Ecto neural progenitor cell (in vitro differentiated cells): ENCODE results near the gene SMG9.
A peak's percentile ranks its signal among the peaks of the same experiment; 100 is the strongest.

Experiments
- DNase-seq: peaks from one replicate; pipeline ENCODE4 v3.0.0-alpha.2; 2018; ENCODE audit warnings: low spot score

Gene SMG9

DNA sequence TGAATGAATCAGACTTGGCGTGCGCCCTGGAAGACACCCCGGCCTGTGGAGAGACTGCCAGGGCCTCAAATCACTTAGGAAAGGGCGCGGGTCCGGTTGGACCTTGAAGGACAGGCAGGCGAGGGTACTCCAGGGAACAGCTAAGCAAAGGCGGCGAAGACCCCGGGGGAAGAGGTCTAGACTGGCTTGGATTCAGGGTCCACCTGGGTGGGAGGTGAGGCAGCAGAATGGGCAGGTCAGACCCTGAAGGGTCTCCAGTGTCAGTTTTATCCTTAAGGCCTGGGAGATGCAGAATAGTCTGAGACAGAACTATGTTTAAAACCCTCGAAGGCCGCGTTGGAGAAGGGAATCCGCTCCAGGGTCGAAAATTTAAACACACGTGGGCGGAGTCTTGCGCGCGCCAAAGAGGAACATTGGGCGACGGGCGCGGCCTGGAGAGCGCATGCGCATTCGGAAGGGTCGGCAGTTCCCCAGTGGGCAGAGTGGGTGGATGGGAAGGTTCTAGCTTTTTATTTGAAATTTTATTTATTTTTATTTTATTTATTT is 567 bp upstream of the SMG9 start:
- DNase-seq: peak; percentile 81

- DNase-seq: no peak
These were observed 584 bp downstream of the SMG9 start for GRCh38 chr19:43754253-43754502.

GRCh38 chr19:43752287-43752875 is 2.4 kb downstream of the SMG9 start:
- no peak for DNase-seq

- DNase-seq: no peak
These were observed 3.1 kb downstream of the SMG9 start for GRCh38 chr19:43751466-43752220.

DNA sequence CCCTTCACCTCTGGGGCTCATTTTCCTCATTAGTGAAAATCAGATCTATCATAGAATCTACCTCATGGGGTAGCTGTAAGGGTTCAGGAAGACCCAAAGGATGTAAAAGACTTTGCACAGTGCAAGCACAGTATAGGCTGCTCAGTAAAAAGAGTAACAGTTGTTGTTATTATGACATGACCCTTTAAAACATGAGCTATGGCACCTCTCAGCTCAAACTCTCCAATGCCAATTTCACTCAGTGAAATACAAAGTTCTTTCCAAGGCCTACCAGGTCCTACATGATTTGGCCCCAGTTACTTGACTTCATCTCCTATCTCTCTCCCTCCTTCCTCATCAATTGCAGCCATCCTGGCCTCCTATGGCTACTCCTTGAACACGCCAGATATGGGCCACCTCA is 4.9 kb downstream of the SMG9 start:
- DNase-seq: no peak

DNA sequence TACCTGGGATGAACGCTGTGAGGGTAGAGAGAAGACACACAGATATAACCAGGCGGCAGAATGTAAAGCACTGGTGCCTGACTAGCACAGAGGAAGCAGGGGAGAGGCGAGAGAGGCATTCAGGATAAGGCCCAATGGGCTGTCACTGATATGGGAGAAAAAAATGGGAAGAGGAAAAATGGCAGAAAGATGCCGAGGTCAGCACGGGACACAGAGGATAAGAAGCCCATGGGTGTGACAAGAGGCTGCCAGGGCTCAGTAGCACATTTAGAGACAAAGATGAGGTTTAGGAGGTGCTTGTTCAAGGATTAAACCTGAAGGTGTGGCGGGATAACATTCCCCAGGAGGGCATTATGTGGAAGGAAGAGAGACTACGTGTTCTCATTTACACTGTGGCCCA is 5.6 kb downstream of the SMG9 start:
- no peak for DNase-seq

GRCh38 chr19:43748685-43749084 is 6.1 kb downstream of the SMG9 start:
- DNase-seq: no peak

- no peak for DNase-seq
These were observed 6.6 kb downstream of the SMG9 start for GRCh38 chr19:43748205-43748594.

- DNase-seq: no peak
These were observed 7.1 kb downstream of the SMG9 start for GRCh38 chr19:43747557-43748204.

GRCh38 chr19:43743059-43743458 is 11.7 kb downstream of the SMG9 start:
- DNase-seq: no peak

DNA sequence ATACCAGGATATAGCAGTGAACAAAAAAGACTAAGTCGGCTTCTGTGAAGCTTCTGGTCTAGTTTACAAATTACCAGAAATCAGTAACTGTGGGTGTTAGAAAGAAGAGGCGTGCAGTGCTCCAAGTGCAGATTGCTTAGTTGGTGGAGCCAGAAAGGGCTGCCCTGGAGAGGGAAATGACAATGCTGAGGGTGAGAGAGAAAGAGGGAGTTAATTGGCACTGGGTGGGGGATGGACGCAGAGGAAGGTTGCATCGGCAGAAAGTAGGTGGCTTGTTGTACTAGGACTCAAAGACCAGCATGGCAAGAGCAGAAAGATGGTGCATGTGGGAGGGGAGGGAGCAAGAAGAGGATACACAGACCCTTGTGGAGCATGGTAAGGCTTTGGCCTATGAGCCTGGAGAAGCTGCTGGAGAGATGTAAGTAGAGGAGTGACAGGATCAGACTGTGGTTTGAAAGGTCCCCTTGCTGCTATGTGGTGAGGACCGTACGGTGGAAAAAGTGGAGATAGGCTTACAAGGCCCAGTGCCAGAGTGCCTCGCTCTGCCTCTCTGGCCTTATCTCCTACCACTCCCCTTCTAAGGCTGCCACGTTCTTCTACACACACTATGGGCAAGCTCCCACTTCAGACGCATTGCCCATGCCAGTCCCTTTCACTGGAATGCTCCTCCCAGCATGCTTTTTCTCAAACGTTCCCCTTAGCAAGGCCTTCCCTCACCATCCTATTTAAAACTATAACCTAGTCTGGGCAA is 13.5 kb downstream of the SMG9 start:
- no peak for DNase-seq

GRCh38 chr19:43739439-43740235 is 15.1 kb downstream of the SMG9 start:
- no peak for DNase-seq

DNA sequence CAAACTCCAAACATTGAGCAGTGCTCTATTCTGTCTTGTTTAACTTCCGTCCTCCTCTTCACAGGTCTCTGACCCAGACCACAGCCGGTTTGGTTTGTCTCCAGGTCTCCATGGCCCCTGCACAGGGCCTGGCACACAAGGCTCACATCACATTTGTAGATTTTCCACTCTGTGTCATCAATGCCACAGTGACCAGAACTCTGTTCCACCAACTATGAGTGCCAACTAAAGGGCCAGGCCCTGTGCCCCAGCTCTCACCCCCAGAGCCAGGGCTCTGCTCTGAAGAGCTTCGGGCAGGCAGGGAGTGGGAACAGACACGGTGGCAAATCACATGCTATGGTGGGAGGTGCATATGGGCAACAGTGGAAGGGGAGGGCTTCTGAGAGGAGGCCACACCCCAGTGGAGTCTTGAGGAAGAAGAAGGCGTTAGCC is 16.0 kb downstream of the SMG9 start:
- no peak for DNase-seq

GRCh38 chr19:43735957-43736356 is 18.8 kb downstream of the SMG9 start:
- no peak for DNase-seq

- no peak for DNase-seq
These were observed 19.7 kb downstream of the SMG9 start for GRCh38 chr19:43735013-43735412.

DNA sequence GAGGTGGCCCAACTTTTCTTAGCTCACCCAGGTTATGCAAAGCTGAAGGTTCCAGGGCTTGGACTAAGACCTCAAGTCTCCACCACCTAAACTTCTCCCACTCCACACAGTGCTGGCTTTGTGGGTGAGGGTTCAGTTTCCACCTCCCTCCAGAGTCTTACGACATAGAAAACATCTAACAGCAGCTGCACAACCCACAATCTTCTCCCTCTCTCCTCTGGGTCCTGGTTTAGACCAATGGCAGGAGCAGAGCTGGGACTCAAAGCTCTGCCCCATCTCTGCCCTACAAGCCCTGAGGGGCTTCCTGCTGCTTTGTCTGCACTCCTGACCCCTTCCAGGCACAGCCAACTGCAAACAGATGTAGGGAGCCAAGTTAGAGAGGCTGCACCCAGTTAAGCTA is 22.9 kb downstream of the SMG9 start:
- no peak for DNase-seq

DNA sequence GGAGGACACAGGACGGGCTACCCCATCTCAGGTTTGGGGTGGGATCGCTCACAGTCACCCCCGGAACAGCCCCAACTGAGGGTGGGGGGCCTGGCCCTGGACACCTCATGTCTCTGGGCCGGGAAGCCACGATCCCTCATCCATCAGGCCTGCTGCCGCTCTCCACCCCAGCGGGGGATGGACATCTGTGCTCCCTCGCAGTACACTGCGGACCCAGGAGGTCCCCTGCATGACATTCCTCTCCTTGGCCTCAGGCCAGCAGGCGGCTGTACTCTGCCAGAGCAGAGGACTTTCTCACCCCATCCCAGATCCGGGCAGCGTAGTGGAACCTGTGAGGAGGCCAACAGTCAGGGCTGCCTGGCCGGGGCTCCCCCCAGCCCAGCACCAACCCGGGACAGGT is 23.4 kb downstream of the SMG9 start:
- DNase-seq: no peak

DNA sequence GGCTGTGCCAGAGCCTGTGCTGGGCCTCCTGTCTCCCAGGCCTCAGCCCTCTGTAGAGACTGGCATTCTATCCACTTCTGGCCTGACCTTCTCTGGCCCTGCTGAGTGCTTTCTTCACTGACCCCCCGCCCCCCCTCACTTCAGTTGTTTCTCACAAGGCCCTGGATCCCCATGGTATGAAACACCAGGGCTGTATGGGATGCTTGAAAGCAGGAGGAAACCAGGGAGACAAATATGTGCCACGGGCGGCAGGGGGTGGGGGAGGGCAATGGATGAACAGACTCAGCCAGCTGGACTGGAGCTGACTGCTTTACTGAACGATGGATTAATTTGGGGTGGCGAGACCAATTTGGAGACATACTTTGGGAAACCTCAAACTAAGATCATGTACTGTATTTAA is 24.8 kb downstream of the SMG9 start:
- no peak for DNase-seq

DNA sequence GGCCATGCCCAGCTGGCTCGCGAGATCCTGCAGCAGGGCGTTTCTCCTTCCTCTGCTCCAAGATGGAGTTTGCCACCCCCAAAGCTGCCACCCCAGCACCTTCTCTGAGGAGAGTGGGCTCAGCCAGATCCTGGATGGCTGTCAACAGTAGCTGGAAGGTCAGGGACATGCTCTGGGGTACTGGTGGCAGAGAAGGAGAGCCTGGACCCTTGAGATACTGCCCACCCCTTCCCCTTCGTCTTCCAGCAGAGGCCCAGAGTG is 27.2 kb downstream of the SMG9 start:
- no peak for DNase-seq

- no peak for DNase-seq
These were observed 27.8 kb downstream of the SMG9 start for GRCh38 chr19:43726736-43727592.

DNA sequence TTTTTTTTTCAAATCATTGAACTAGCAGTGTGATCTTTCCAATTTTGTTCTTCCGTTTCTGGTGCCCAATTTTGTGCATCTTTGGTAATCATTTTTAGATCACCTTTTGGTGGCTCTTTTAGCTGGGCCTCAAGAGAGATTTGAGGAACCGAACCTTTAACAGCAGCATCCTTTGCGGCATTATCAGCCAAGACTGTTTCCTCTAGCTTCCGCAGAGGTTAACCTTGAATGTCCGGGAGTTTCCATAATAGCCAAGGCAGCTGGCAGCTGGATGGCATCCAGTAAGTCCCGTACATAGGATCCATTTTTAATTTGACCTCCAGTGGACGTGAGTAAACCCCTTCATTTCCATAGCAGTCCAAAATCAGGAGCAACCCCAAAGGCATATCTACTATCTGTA is 29.3 kb downstream of the SMG9 start:
- no peak for DNase-seq
